NB4 (cell line): ENCODE measurements around the gene HPGDS.

Experiments used
- CTCF ChIP-seq: IDR thresholded peaks from one replicate; pipeline ENCODE4 v1.5.1; 2012; ENCODE audit warnings: low read depth, low read length
- POLR2A ChIP-seq: IDR thresholded peaks from 2 replicates; pipeline ENCODE4 v1.6.1; 2011; ENCODE audit warnings: mild to moderate bottlenecking; ENCODE audit not compliant: insufficient read length; ENCODE audit errors: extremely low read depth

DNA sequence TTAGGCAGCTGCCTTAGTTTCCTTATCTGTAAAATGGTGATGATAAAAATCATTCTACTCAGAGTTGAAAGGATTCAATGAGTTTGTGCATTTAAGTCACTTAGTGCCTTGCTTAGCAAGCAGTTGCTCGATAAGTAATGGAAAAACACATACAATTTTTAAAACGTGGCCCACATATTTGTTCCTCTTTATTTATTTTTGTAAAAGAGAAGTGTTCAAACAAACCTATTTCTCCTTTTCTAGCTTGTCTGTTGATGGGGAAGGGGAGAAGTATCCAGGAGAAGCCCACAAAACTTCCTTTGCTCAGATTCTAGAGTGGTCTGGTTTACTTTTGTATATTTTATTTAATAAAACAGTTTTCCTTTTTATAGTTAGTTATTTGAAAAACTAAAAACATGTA lies 3.3 kb upstream of the HPGDS start:
- TF ChIP-seq CTCF = no peak
- no peak for TF ChIP-seq POLR2A
